ENCODE data around the gene PRAMEF13.
"Not testable (repeated sequence)": the region's sequence is repeated elsewhere in the genome, so short reads cannot be mapped to it uniquely, and the experiment has no call there.

Gene PRAMEF13, protein sequence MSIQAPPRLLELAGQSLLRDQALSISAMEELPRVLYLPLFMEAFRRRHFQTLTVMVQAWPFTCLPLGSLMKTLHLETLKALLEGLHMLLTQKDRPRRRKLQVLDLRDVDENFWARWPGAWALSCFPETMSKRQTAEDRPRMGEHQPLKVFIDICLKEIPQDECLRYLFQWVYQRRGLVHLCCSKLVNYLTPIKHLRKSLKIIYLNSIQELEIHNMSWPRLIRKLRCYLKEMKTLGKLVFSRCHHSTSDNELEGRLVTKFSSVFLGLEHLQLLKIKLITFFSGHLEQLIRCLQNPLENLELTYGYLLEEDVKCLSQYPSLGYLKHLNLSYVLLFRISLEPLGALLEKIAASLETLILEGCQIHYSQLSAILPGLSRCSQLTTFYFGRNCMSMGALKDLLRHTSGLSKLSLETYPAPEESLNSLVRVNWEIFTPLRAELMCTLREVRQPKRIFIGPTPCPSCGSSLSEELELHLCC

GRCh38 chr1:13201309-13201708 is at the start of gene PRAMEF13:
Gene PRAMEF13, minus strand, starts transcription at chr1:13201409. Its CDS starts 1,820 bp downstream, at chr1:13199589.
- not testable (repeated sequence) for DNase-seq

DNA sequence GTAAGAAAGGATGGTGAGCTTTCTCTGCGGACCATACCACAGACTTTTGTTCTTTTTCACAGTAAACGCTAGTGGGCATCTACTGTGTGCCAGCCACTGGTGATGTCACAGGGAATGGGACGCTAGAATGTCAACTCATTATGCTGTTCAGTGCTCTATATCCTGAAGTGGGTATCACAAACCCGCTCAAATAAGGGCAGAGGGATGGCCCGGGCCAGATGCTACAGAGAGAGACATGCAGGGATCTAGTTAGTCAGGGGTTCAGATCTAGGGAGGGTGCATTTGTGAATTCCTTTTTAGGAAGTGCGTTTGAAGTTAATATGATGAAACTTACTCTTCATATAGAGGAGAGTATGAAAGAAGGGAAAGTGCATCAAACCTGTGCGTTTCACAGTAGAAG is 45.9 kb upstream of the PRAMEF13 start:
- not testable (repeated sequence) for DNase-seq

- not testable (repeated sequence) for DNase-seq
These were observed 45.3 kb upstream of the PRAMEF13 start for GRCh38 chr1:13246554-13246871.

DNA sequence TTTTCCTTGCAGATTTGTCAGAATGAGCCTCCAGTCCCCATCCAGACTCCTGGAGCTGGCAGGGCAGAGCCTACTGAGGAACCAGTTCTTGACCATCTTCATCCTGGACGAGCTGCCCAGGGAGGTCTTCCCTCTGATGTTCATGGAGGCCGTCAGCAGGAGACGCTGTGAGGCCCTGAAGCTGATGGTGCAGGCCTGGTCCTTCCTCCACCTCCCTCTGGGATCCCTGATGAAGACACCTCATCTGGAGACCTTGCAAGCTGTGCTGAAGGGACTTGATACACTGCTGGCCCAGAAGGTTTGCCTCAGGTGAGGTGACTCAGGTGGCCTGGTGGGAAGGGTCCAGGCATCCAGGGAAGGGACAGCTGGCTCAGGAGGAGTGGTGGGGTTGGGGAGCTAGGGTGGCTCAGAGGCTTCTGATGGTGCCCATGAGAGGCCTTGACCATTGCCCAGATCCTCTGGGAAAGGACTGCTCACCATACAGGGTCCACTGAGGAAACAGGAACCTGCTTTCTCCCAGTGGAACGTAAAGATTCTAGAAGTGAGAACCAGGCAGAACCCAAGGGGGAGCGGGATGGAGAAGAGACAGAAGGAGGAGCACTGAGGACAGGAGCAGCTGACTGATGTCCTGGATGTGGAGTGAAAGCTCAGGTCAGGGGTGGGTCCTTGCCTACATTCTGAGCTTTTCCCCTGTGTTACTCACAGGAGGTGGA is 44.8 kb upstream of the PRAMEF13 start:
- not testable (repeated sequence) for DNase-seq

GRCh38 chr1:13243536-13244263 is 42.5 kb upstream of the PRAMEF13 start:
- DNase-seq: not testable (repeated sequence)

DNA sequence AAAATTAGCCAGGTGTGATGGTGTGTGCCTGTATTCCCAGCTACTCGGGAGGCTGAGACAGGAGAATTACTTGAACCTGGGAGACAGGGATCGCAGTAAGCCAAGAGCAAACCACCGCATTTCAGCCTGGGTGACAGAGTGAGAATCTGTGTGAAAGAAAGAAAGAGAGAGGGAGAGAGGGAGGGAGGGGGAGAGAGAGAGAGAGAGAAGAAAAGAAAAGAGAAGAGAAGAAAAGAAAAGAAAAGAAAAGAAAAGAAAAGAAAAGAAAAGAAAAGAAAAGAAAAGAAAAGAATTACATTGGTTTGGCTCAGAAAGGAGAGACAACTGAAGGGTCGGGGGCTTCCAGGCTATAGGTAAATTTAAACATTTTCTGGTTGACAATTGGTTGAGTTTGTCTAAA is 38.4 kb upstream of the PRAMEF13 start:
- not testable (repeated sequence) for DNase-seq

DNA sequence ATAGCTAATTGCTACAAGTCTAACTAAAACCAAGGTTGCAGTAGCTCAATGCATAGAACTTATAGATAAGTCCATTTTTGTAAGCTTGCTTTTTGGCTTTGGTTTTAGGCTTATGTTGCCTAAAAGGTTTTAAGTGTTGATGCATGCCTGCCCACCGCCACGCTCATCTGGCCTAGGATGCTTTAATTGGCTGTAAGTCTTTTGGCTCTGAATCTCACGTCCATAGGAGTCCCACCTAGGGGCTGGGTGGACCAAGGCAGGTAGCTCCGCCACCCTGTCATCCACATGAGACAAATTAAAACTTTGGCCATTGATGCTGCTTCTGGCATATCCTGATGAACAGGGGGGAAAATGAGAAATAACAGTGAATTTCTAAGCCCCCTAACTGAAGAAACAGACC is 36.4 kb upstream of the PRAMEF13 start:
- DNase-seq: not testable (repeated sequence)

- not testable (repeated sequence) for DNase-seq
These were observed 32.8 kb upstream of the PRAMEF13 start for GRCh38 chr1:13234057-13234456.

DNA sequence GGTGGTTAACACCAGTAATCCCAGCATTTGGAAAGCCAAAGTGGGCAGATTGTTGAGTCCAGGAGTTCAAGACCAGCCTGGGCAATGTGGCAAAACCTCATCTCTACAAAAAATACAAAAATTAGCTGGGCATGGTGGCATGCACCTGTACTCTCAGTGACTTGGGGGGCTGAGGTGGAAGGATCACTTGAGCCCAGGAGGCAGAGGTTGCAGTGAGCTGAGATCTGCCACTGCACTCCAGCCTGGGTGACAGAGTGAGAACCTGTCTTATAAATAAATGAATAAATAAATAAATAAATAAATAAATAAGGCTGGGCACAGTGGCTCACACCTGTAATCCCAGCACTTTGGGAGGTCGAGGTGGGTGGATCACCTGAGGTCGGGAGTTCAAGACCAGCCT is 30.8 kb upstream of the PRAMEF13 start:
- not testable (repeated sequence) for DNase-seq

DNA sequence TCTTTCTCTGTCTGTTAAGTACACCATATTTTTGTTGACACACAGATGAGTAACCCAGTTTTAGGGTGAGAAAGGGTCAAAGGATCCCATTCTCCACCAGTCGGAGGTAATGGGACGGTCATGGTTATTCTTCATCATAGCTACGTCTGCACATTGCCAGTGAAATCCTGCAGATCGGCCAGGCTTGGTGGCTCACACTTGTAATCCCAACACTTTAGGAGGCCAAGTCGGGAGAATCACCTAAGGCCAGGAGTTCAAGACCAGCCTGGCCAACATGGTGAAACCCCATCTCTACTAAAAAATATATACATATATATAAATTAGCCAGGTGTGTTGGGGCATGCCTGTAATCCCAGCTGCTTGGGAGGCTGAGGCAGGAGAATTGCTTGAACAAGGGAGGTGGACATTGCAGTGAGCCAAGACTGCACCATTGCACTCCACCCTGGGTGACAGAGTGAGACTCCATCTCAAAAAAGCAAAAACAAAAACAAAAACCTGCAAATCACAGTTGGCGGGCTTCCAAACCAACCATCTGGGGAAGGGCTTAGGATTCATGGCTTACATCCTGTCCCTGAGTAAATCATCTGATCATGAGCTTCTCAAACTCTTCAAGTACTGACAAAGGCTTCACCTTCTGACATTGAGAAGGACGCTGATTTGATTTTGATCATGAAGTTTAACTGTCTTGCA is 30.0 kb upstream of the PRAMEF13 start:
- DNase-seq: not testable (repeated sequence)

DNA sequence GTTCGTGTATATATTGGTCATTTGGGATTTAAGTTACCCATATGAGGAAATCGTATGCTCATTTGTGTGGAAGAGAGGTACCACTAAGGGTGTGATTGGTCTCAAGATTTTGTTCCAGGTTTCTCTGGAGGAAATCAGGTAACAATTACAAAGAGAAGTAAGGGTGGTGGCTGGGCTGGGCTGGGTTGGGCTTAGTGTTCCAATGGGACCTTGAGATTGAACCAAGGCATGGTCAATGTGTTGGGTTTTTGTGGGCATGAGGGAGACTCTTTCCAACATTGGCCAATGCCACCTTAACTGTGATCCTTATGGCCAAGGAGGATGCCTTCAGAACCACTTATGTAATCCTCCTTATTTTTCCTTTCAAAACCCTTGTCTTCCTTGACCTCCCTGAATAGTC is 29.4 kb upstream of the PRAMEF13 start:
- not testable (repeated sequence) for DNase-seq

DNA sequence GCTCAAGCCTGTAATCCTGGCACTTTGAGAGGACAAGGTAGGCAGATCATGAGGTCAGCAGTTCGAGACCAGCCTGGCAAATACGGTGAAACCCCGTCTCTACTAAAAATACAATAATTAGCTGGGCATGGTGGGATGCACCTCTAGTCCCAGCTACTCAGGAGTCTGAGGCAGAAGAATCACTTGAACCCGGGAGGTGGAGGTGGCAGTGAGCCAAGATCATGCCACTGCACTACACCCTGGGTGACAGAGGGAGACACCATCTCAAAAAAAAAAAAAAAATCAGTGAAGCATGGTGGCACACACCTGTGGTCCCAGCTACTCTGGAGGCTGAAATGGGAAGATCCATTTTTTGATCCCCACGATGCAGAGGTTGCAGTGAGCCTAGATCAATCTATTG is 28.9 kb upstream of the PRAMEF13 start:
- DNase-seq: not testable (repeated sequence)

GRCh38 chr1:13228343-13228781 is 27.2 kb upstream of the PRAMEF13 start:
- DNase-seq: peak in 2 of 51 donors; percentile 3 to 17

GRCh38 chr1:13227271-13228055 is 26.3 kb upstream of the PRAMEF13 start:
- not testable (repeated sequence) for DNase-seq

DNA sequence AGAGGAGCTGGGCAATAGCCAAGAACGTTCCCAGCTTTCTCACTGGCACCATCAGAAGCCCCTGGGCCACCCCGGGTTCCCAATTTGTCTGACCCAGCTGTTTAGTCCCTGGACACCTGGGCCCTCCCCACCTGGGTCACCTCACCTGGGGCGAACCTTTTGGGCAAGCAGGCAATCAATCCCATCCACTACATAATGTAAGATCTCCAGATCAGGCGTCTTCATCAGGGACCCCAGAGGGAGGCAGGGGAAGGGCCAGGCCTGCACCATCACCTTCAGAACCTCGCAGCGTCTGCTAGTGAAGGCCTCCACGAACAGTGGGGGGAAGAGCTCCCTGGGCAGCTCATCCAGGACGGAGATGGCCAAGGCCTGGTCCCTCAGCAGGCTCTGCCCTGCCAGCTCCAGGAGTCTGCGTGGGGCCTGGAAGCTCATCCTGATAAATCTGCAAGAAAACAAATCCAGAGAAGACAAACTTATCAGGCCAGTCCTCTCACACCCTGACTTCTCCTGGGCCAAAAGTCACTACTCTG is 24.5 kb upstream of the PRAMEF13 start, which contains the start of gene PRAMEF18:
TSS of gene PRAMEF18 (minus strand) at position 480 of the 530 bp plus-strand sequence. CDS start at position 432, 48 bp downstream.
- not testable (repeated sequence) for DNase-seq

DNA sequence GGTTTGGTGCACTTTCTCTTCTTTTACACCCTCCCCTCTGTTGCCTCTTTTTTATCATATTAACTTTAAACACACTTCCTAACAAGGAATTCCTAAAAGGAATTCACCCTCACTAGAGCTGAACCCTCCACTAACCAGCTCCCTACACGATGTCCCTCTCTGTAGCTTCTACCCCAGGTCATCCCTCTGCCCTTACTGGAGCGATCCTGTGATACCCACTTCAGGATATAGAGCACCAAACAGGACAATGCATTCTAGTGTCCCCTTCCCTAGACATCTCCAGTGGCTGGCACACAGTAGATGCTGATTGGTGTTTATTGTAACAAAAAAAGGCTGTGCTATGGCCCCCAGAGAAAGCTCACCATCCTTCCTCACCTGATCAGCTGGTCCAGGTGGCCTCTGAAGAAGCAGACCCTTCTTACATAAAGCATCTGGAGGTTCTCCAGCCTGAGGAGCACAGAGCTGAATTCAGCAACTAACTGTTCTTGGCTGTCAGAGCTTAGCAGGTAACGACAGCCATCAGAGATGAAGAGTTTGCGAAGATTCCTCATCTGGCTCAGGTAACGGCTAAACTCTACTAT is 23.4 kb upstream of the PRAMEF13 start:
- no peak for DNase-seq

GRCh38 chr1:13222788-13223187 is 21.6 kb upstream of the PRAMEF13 start:
- not testable (repeated sequence) for DNase-seq

GRCh38 chr1:13219203-13219602 is 18.0 kb upstream of the PRAMEF13 start:
- not testable (repeated sequence) for DNase-seq

DNA sequence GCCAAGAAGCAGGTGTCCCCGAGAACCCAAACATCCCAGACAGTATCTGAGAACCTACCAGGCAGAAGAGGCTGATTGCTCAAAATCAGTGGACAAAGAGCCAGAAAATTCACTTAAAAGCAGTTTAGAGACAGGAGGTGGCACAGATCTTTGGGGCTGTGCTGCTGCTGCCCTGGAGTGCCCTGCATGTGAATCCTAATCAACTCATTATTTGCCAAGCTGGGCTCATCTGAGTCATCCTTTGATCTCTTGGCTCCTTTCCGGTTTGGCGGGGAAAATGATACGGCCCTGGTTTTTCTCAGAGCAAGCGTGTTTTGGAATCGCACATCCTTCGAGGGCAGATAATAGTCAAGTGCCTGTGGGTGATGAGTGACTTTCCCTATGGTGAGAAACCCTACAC is 15.4 kb upstream of the PRAMEF13 start:
- DNase-seq: not testable (repeated sequence)

All from hypothalamus (tissue), 51 donors.